Transverse colon (tissue), 4 donors: Measurements from ENCODE around the gene CAPRIN1. TPM values are rescaled to one million over a fixed set of nuclear protein-coding genes. Genes with fewer than 3 reads are reported as not detected.
"Not testable (repeated sequence)": the region's sequence is repeated elsewhere in the genome, so short reads cannot be mapped to it uniquely, and the experiment has no call there.

Source experiments
- DNase-seq: peaks from one replicate; pipeline ENCODE4 v3.0.0-alpha.2; 2019
- H3K27ac ChIP-seq, 4 donors: fragments of 200-600 bp; sonication (generic); 2 replicates each; pipeline ENCODE4 v1.5.1; 2016 to 2018; ENCODE audit warnings: inconsistent platforms in 4 of 4
- H3K27me3 ChIP-seq: fragments of 200-600 bp; sonication (generic); 2 replicates; pipeline ENCODE4 v1.5.1; 2017; ENCODE audit warnings: inconsistent platforms
- H3K36me3 ChIP-seq, 4 donors: fragments of 200-600 bp; sonication (generic); 2 replicates each; pipeline ENCODE4 v1.5.1; 2017 to 2019; ENCODE audit warnings: inconsistent platforms in 4 of 4
- H3K4me1 ChIP-seq, 4 donors: fragments of 200-600 bp; sonication (generic); 2 replicates each; pipeline ENCODE4 v1.5.1; 2017 to 2020; ENCODE audit warnings: inconsistent platforms in 4 of 4
- H3K4me3 ChIP-seq, 4 donors: fragments of 200-600 bp; sonication (generic); 1 replicate in 1 of 4; 2 replicates in 3 of 4; pipeline versions ENCODE4 v1.5.1 to v1.6.1; 2017 to 2019; ENCODE audit warnings: inconsistent platforms in 4 of 4
- H3K9me3 ChIP-seq, 2 donors: fragments of 200-600 bp; sonication (generic); 2 replicates each; pipeline ENCODE4 v1.5.1; 2017 to 2019; ENCODE audit warnings: inconsistent platforms in 2 of 2
- EP300 ChIP-seq: sonication (generic); formaldehyde crosslinking; IDR thresholded peaks from one replicate; pipeline ENCODE4 v1.6.1; 2017; ENCODE audit warnings: antibody characterized with exemption, low read depth
- POLR2A ChIP-seq: fragments of 450-650 bp; IDR thresholded peaks from one replicate; pipeline ENCODE4 v1.6.1; 2016; ENCODE audit warnings: antibody characterized with exemption, mild to moderate bottlenecking, moderate library complexity
- POLR2AphosphoS5 ChIP-seq, 3 donors: sonication (generic); formaldehyde crosslinking; IDR thresholded peaks; one replicate each; pipeline ENCODE4 v1.6.1; 2016; ENCODE audit warnings: antibody characterized with exemption in 3 of 3
- WGBS, 2 donors: methylation state at CpG; one replicate each; pipeline ENCODE4 v1.1.5; 2018; ENCODE audit warnings: low coverage in 1 of 2; 5-methylcytosine and 5-hydroxymethylcytosine counted together
- in situ Hi-C, 4 donors: fragments of 200-750 bp; cut with MboI; loops; one replicate each; pipeline versions ENCODE4 v1.15.0 to v1.15.1; 2017; ENCODE audit warnings: low sequenced_read_pairs in 3 of 4, low pct_ligation_motif_present in 1 of 4, low pct_unique_long_range_greater_than_20kb in 1 of 4
- intact Hi-C: fragments of 100-400 bp; cut with DNase I; formaldehyde crosslinking; loops from one replicate; pipeline ENCODE4 v1.15.1; 2023; ENCODE audit warnings: low total_unique reads
- total RNA-seq, 4 donors: library from RNA; depleted of rRNA; stranded (reverse); fragments of >200 nt; gene quantifications; one replicate each; pipeline ENCODE4 v1.1.0, GENCODE V29; 2016
- TF ChIP-seq, protein P1 (sequence below), 5 experiments: fragments of 200-600 bp in 3 of 5; fragments of 450-650 bp in 2 of 5; sonication (generic) in 3 of 5; IDR thresholded peaks; 1 replicate in 2 of 5; 2 replicates in 3 of 5; pipeline ENCODE4 v1.5.1; 2016 to 2017; ENCODE audit warnings: antibody characterized with exemption in 5 of 5, inconsistent platforms in 3 of 5, mild to moderate bottlenecking in 2 of 5, moderate library complexity in 1 of 5

The CAPRIN1 gene
- total RNA-seq, 4 donors from 2014 or later = 129 to 163 (median 152) TPM

GRCh38 chr11:34080609-34081008 is 29.1 kb downstream of the CAPRIN1 start:
- no peak for TF ChIP-seq POLR2A
- TF ChIP-seq EP300 = no peak
- TF ChIP-seq POLR2AphosphoS5 (IDR thresholded peaks at IDR 0.05) = no peak
- TF ChIP-seq, protein P1, sequence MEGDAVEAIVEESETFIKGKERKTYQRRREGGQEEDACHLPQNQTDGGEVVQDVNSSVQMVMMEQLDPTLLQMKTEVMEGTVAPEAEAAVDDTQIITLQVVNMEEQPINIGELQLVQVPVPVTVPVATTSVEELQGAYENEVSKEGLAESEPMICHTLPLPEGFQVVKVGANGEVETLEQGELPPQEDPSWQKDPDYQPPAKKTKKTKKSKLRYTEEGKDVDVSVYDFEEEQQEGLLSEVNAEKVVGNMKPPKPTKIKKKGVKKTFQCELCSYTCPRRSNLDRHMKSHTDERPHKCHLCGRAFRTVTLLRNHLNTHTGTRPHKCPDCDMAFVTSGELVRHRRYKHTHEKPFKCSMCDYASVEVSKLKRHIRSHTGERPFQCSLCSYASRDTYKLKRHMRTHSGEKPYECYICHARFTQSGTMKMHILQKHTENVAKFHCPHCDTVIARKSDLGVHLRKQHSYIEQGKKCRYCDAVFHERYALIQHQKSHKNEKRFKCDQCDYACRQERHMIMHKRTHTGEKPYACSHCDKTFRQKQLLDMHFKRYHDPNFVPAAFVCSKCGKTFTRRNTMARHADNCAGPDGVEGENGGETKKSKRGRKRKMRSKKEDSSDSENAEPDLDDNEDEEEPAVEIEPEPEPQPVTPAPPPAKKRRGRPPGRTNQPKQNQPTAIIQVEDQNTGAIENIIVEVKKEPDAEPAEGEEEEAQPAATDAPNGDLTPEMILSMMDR (IDR thresholded peaks at IDR 0.05) = no peak
- H3K36me3 ChIP-seq = peaks cover 0 to 87% (median 44%) of the 10 kb centered on the region in 4 donors
- H3K27ac ChIP-seq = no peak overlapping the region
- intact Hi-C loops = no loop called here
- in situ Hi-C loops = no loop called here
- no peak overlapping the region for H3K4me3 ChIP-seq
- WGBS, 2 donors = 75 to 77% methylated on average over 4 of the region's 4 CpGs
- no peaks in the 10 kb centered on the region for H3K9me3 ChIP-seq
- no peak for DNase-seq
- peaks cover 0 to 2% (median 0%) of the 10 kb centered on the region in 4 donors for H3K4me1 ChIP-seq
- no peaks in the 10 kb centered on the region for H3K27me3 ChIP-seq

DNA sequence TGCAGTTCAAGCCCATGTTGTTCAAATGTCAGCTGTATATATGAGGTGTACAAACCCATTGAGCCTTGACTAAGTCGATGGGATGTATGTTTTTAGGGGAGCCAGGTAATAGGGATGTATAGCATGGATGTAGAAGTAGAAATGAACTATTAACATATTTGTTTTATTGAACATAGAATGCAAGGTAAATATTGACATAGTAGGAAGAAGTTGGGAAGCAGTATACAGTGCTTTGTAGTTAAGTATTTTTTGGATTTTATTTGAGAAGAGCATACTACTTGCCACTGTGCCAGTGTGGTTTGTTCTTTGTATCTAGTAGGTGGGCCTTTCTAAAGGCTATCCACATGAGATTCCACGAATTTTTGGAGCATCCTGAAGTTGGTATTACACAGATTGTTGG is 33.1 kb downstream of the CAPRIN1 start:
- Histone ChIP-seq H3K4me3 (no peak overlapping the region), H3K36me3 (peaks cover 0 to 79% (median 40%) of the 10 kb centered on the region in 4 donors), H3K27ac (no peak overlapping the region), H3K27me3 (no peaks in the 10 kb centered on the region), H3K4me1 (no peaks in the 10 kb centered on the region), H3K9me3 (no peaks in the 10 kb centered on the region)
- 63 to 86% methylated on average over 2 of the region's 2 CpGs for WGBS, 2 donors
- no peak for DNase-seq
- no peak for TF ChIP-seq EP300
- TF ChIP-seq, protein P1 (IDR thresholded peaks at IDR 0.05) = no peak
- no peak for TF ChIP-seq POLR2A
- no peak for TF ChIP-seq POLR2AphosphoS5 (IDR thresholded peaks at IDR 0.05)
- in situ Hi-C loops = no loop called here
- intact Hi-C loops = no loop called here

- no peak overlapping the region for H3K27ac ChIP-seq
- DNase-seq = no peak
- in situ Hi-C loops = no loop called here
- TF ChIP-seq POLR2AphosphoS5 (IDR thresholded peaks at IDR 0.05) = no peak
- no peak for TF ChIP-seq POLR2A
- TF ChIP-seq, protein P1 (IDR thresholded peaks at IDR 0.05) = no peak
- no peak for TF ChIP-seq EP300
- peaks cover 0 to 79% (median 40%) of the 10 kb centered on the region in 4 donors for H3K36me3 ChIP-seq
- WGBS, 2 donors = 75 to 91% methylated on average over 4 of the region's 4 CpGs
- no peaks in the 10 kb centered on the region for H3K4me1 ChIP-seq
- no peaks in the 10 kb centered on the region for H3K27me3 ChIP-seq
- H3K9me3 ChIP-seq = no peaks in the 10 kb centered on the region
- intact Hi-C loops = no loop called here
- no peak overlapping the region for H3K4me3 ChIP-seq
Measured at GRCh38 chr11:34086554-34087283, 35.2 kb downstream of the CAPRIN1 start.

DNA sequence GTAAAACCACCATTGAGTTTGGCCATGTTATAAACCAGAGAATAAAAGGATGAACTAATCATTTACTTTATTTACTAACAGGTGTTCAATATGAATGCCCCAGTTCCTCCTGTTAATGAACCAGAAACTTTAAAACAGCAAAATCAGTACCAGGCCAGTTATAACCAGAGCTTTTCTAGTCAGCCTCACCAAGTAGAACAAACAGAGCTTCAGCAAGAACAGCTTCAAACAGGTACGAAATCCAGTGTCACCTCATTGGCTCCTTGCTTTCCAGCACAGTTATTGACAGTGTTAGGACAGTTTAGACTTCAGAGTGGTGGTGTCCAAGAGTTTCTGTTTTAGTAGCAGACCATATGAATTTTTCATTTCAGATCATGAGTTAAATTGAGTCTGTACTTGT is 40.3 kb downstream of the CAPRIN1 start:
- DNase-seq = no peak
- H3K27ac ChIP-seq = no peak overlapping the region
- H3K4me1 ChIP-seq = no peaks in the 10 kb centered on the region
- H3K27me3 ChIP-seq = no peaks in the 10 kb centered on the region
- intact Hi-C loops = no loop called here
- WGBS, 2 donors = 85 to 100% methylated on average over 1 of the region's 1 CpG
- in situ Hi-C loops = no loop called here
- peaks cover 0 to 90% (median 43%) of the 10 kb centered on the region in 4 donors for H3K36me3 ChIP-seq
- H3K9me3 ChIP-seq = no peaks in the 10 kb centered on the region
- no peak overlapping the region for H3K4me3 ChIP-seq
- TF ChIP-seq EP300 = no peak
- TF ChIP-seq, protein P1 (IDR thresholded peaks at IDR 0.05) = no peak
- no peak for TF ChIP-seq POLR2AphosphoS5 (IDR thresholded peaks at IDR 0.05)
- TF ChIP-seq POLR2A = no peak

DNA sequence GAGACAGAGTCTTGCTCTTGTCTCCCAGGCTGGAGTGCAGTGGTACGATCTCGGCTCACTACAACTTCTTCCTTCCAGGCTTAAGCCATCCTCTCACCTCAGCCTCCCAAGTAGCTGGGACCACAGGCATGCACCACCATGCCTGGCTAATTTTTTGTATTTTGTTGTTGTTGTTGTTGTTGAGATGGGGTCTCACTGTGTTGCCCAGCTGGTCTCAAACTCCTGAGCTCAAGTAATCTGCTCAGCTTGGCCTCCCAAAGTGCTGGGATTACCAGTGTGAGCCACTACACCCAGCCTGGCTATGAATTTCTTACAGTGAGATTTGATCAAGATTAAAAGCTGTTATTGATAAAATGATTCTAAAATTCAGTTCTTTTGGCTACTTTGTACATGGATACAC is 43.4 kb downstream of the CAPRIN1 start:
- intact Hi-C loops, H3K27ac ChIP-seq, H3K4me1 ChIP-seq, H3K4me3 ChIP-seq, in situ Hi-C loops, DNase-seq, H3K9me3 ChIP-seq, H3K27me3 ChIP-seq: not testable (repeated sequence)
- 94 to 96% methylated on average over 2 of the region's 2 CpGs for WGBS, 2 donors
- peaks cover 0 to 99% (median 48%) of the 10 kb centered on the region in 4 donors for H3K36me3 ChIP-seq
